HEK293T (cell line): ENCODE data around the gene CXCL16.
A peak's percentile ranks its signal among the peaks of the same experiment; 100 is the strongest.

Experiments
- CTCF ChIA-PET: fragments of 350-600 bp; formaldehyde crosslinking; extraction: SDS; loops from one replicate; lab custom pipeline; 2021; ENCODE audit warnings: antibody characterized with exemption, inconsistent platforms; lab: Yijun Ruan, JAX
- POLR2A ChIA-PET: fragments of 350-600 bp; formaldehyde crosslinking; extraction: SDS; loops from one replicate; lab custom pipeline; 2020; ENCODE audit warnings: antibody characterized with exemption, inconsistent platforms; lab: Yijun Ruan, JAX
- DNase-seq: peaks from one replicate; pipeline ENCODE4 v3.0.0; 2012; ENCODE audit warnings: mixed read lengths; ENCODE audit errors: extremely low spot score
- ARNT ChIP-seq: fragments of 450-650 bp; IDR thresholded peaks from 2 replicates; pipeline ENCODE4 v1.6.1; 2017; ENCODE audit warnings: mild to moderate bottlenecking
- BHLHE40 ChIP-seq: fragments of 450-650 bp; IDR thresholded peaks from 2 replicates; pipeline ENCODE4 v1.6.1; 2016; ENCODE audit warnings: mild to moderate bottlenecking, moderate library complexity, borderline replicate concordance
- CTBP1 ChIP-seq: fragments of 450-650 bp; IDR thresholded peaks from 2 replicates; pipeline ENCODE4 v1.6.1; 2016; ENCODE audit warnings: borderline replicate concordance
- ELF4 ChIP-seq: fragments of 450-650 bp; IDR thresholded peaks from 2 replicates; pipeline ENCODE4 v1.6.1; 2017; ENCODE audit warnings: antibody characterized with exemption
- FOXA1 ChIP-seq: fragments of 450-650 bp; IDR thresholded peaks from 2 replicates; pipeline ENCODE4 v1.6.1; 2016; ENCODE audit warnings: mild to moderate bottlenecking
- FOXK2 ChIP-seq: fragments of 450-650 bp; IDR thresholded peaks from 2 replicates; pipeline ENCODE4 v1.6.1; 2016; ENCODE audit warnings: mild to moderate bottlenecking
- FOXM1 ChIP-seq: fragments of 450-650 bp; IDR thresholded peaks from 2 replicates; pipeline ENCODE4 v1.6.1; 2017; ENCODE audit warnings: mild to moderate bottlenecking, borderline replicate concordance
- HDGF ChIP-seq: fragments of 450-650 bp; IDR thresholded peaks from 2 replicates; pipeline ENCODE4 v1.6.1; 2017; ENCODE audit warnings: antibody characterized with exemption, borderline replicate concordance
- L3MBTL2 ChIP-seq: fragments of 450-650 bp; conservative IDR thresholded peaks from 2 replicates; pipeline ENCODE4 v1.6.1; 2016; ENCODE audit warnings: mild to moderate bottlenecking
- LEF1 ChIP-seq: fragments of 450-650 bp; IDR thresholded peaks from 2 replicates; pipeline ENCODE4 v1.6.1; 2017; ENCODE audit warnings: mild to moderate bottlenecking, borderline replicate concordance
- NFRKB ChIP-seq: fragments of 450-650 bp; IDR thresholded peaks from 2 replicates; pipeline ENCODE4 v1.6.1; 2016; ENCODE audit warnings: mild to moderate bottlenecking, moderate library complexity
- SP1 ChIP-seq: fragments of 450-650 bp; IDR thresholded peaks from 2 replicates; pipeline ENCODE4 v1.6.1; 2017
- SUZ12 ChIP-seq: fragments of 450-650 bp; IDR thresholded peaks from 2 replicates; pipeline ENCODE4 v1.6.1; 2016; ENCODE audit warnings: mild to moderate bottlenecking
- TARDBP ChIP-seq: fragments of 450-650 bp; IDR thresholded peaks from 2 replicates; pipeline ENCODE4 v1.6.1; 2016
- ZNF384 ChIP-seq: fragments of 450-650 bp; IDR thresholded peaks from 2 replicates; pipeline ENCODE4 v1.6.1; 2016
- TF ChIP-seq, protein P1 (sequence below): fragments of 450-650 bp; IDR thresholded peaks from 2 replicates; pipeline ENCODE4 v1.6.1; 2016

Gene CXCL16

DNA sequence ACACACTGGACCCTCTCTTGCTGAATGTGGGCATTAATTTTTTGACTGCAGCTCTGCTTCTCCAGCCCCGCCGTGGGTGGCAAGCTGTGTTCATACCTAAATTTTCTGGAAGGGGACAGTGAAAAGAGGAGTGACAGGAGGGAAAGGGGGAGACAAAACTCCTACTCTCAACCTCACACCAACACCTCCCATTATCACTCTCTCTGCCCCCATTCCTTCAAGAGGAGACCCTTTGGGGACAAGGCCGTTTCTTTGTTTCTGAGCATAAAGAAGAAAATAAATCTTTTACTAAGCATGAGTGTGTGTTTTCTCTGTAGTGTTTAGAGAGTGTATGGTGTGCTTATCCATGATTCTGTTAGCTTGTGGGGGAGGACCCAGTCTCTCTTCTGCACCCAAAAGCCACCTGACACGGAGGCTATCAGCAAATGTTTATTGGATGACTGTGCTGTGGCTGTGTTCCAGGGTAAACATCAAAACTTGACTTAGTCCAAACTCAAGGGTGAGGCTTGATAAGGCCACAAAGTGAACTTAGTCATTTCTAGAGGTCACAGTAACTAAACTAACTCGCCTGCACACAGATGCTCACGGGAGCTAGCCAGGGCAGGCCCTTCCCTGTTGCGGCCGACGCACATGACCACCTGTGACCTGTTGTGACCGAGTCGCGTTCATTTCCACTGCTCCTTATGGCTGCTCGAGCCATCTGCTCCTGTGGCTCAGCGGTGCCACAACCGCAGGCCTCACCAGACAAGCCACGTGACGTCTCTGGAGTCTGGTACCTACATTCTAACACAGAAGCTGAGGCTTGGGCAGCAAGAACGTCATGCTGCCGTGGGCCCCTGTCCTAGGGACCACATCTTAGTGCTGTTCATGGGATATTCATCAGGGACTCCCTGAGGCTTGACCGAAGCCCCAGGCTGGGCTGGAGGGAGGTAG lies 18.3 kb downstream of the CXCL16 start:
- ChIA-PET POLR2A (interaction anchor here (1.0 to 1.6 kb wide), 2 partner anchors 9 to 12 kb away, joined by 5 read pairs; partner anchors contain the start of gene MED11), CTCF (no interaction called here)
- TF ChIP-seq NFRKB (no peak), ELF4 (no peak), LEF1 (no peak), FOXK2 (no peak), SP1 (no peak), HDGF (no peak), FOXM1 (no peak), CTBP1 (no peak), SUZ12 (no peak), ARNT (no peak), TARDBP (no peak), BHLHE40 (no peak), L3MBTL2 (no peak), FOXA1 (no peak), ZNF384 (no peak)
- TF ChIP-seq, protein P1, sequence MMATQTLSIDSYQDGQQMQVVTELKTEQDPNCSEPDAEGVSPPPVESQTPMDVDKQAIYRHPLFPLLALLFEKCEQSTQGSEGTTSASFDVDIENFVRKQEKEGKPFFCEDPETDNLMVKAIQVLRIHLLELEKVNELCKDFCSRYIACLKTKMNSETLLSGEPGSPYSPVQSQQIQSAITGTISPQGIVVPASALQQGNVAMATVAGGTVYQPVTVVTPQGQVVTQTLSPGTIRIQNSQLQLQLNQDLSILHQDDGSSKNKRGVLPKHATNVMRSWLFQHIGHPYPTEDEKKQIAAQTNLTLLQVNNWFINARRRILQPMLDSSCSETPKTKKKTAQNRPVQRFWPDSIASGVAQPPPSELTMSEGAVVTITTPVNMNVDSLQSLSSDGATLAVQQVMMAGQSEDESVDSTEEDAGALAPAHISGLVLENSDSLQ: no peak
- DNase-seq: no peak

GRCh38 chr17:4720787-4721186 lies 18.9 kb downstream of the CXCL16 start:
- DNase-seq: no peak
- CTCF ChIA-PET: no interaction called here
- no peak for TF ChIP-seq SUZ12
- TF ChIP-seq ELF4: no peak
- no peak for TF ChIP-seq L3MBTL2
- no peak for TF ChIP-seq FOXA1
- no peak for TF ChIP-seq FOXM1
- no peak for TF ChIP-seq ZNF384
- POLR2A ChIA-PET: interaction anchor here (1.0 kb wide), 1 partner anchor 188 kb away, joined by 3 read pairs; no protein-coding TSS in a partner anchor

GRCh38 chr17:4719684-4720221 lies 20.0 kb downstream of the CXCL16 start:
- TF ChIP-seq NFRKB: no peak
- no peak for TF ChIP-seq SP1
- TF ChIP-seq ELF4: no peak
- no peak for TF ChIP-seq BHLHE40
- no peak for TF ChIP-seq FOXM1
- no peak for TF ChIP-seq L3MBTL2
- no peak for TF ChIP-seq SUZ12
- no peak for TF ChIP-seq CTBP1
- TF ChIP-seq TARDBP: no peak
- TF ChIP-seq FOXA1: no peak
- TF ChIP-seq, protein P1: no peak
- no peak for TF ChIP-seq ARNT
- no peak for TF ChIP-seq FOXK2
- TF ChIP-seq ZNF384: no peak
- POLR2A ChIA-PET: interaction anchor here (1.0 kb wide), 1 partner anchor 189 kb away, joined by 3 read pairs; no protein-coding TSS in a partner anchor
- peak; percentile 30 for DNase-seq
- CTCF ChIA-PET: no interaction called here

DNA sequence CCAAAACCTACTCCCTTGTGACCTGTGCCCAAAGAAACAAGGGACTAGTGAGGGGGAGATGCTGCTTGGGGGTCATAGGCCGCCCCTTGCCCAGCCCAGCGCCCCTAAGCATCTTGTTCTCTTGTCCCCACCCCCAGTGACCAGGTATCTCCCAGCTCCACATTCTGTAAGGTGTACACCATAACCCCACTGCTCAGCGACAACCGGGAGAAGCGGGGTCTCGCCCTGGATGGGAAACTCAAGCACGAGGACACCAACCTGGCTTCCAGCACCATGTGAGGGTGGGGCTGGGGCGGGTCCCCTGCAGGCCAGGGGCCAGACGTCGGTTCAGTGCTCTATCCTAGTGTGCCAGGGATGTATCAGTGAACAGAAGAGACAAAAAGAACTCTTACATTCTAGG lies 20.6 kb downstream of the CXCL16 start:
- DNase-seq: no peak
- no peak for TF ChIP-seq L3MBTL2
- TF ChIP-seq HDGF: no peak
- no peak for TF ChIP-seq SP1
- no peak for TF ChIP-seq SUZ12
- TF ChIP-seq CTBP1: no peak
- TF ChIP-seq TARDBP: no peak
- TF ChIP-seq NFRKB: no peak
- TF ChIP-seq BHLHE40: no peak
- no peak for TF ChIP-seq ARNT
- TF ChIP-seq FOXM1: no peak
- TF ChIP-seq ZNF384: no peak
- no peak for TF ChIP-seq FOXA1
- TF ChIP-seq FOXK2: no peak
- no peak for TF ChIP-seq ELF4
- TF ChIP-seq, protein P1: no peak
- CTCF ChIA-PET: no interaction called here
- POLR2A ChIA-PET: no interaction called here

DNA sequence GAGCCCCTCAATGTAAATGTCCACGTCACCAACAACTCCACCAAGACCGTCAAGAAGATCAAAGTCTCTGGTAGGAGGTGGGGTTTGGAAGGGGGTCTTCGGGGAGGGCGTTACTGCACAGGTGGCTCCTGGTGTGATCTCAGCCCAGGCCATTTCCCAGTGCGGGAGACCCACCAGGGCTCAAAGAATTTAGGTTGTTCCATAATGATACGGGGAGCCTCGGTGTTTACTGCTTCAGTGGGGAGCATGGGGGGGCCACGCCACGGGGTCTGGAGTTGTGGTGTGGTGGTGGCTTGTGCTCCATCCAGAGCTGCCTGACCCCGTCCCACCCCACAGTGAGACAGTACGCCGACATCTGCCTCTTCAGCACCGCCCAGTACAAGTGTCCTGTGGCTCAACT lies 21.5 kb downstream of the CXCL16 start:
- no peak for DNase-seq
- ChIA-PET CTCF (no interaction called here), POLR2A (no interaction called here)
- TF ChIP-seq HDGF (no peak), ZNF384 (no peak), CTBP1 (no peak), FOXA1 (no peak), ELF4 (no peak), L3MBTL2 (no peak), FOXM1 (no peak), SP1 (no peak), TARDBP (no peak), ARNT (no peak), LEF1 (no peak), FOXK2 (no peak), BHLHE40 (no peak), NFRKB (no peak)
- TF ChIP-seq, protein P1: no peak
